CD4-positive, CD25-positive, alpha-beta regulatory T cell (primary cell): ENCODE measurements around the gene ATP9B. TPM values are rescaled to one million over a fixed set of nuclear protein-coding genes. Genes with fewer than 3 reads are reported as not detected.

Source experiments
- ATAC-seq, 2 donors: fragments of 150-1000 bp; cut with Tn5 transposase; one replicate each; pipeline ENCODE4 v1.10.0; 2021; ENCODE audit warnings: low read depth in 2 of 2, moderate number of reproducible peaks in 2 of 2, moderate library complexity in 1 of 2
- DNase-seq, 3 donors: peaks; one replicate each; pipeline versions ENCODE4 v3.0.0 to v3.0.0-alpha.2; 2012 to 2022; ENCODE audit warnings: mixed read lengths in 1 of 3
- H3K27ac ChIP-seq: one replicate; pipeline ENCODE4 v1.7.0; 2013; ENCODE audit warnings: mild to moderate bottlenecking, low read length; ENCODE audit not compliant: insufficient read depth, poor library complexity, severe bottlenecking
- H3K27me3 ChIP-seq: one replicate; pipeline ENCODE4 v1.7.0; 2013; ENCODE audit warnings: low read length; ENCODE audit not compliant: control insufficient read depth, insufficient read depth
- H3K36me3 ChIP-seq: one replicate; pipeline ENCODE4 v1.7.0; 2013; ENCODE audit warnings: mild to moderate bottlenecking, low read length, moderate library complexity; ENCODE audit not compliant: control insufficient read depth, insufficient read depth
- H3K4me1 ChIP-seq: 2 replicates; pipeline ENCODE4 v1.7.0; 2013; ENCODE audit warnings: mild to moderate bottlenecking, low read length; ENCODE audit not compliant: insufficient read depth, control insufficient read depth, poor library complexity, severe bottlenecking
- H3K4me3 ChIP-seq: one replicate; pipeline ENCODE4 v1.7.0; 2013; ENCODE audit warnings: low read depth, mild to moderate bottlenecking, low read length, moderate library complexity
- H3K9me3 ChIP-seq, 2 experiments: 1 replicate in 1 of 2; 2 replicates in 1 of 2; pipeline ENCODE4 v1.7.0; 2013; ENCODE audit warnings: low read length in 2 of 2, mild to moderate bottlenecking in 1 of 2, moderate library complexity in 1 of 2; ENCODE audit not compliant: control insufficient read depth in 2 of 2
- H3K27ac Mint-ChIP-seq, 3 donors: one replicate each; pipeline ENCODE4 v1.8.0; 2020 to 2022; ENCODE audit warnings: mild to moderate bottlenecking in 3 of 3, mixed read lengths in 3 of 3, moderate library complexity in 2 of 3
- H3K27me3 Mint-ChIP-seq: one replicate; pipeline ENCODE4 v1.8.0; 2022; ENCODE audit warnings: mild to moderate bottlenecking, mixed read lengths
- H3K36me3 Mint-ChIP-seq: one replicate; pipeline ENCODE4 v1.8.0; 2020; ENCODE audit warnings: mixed read lengths
- H3K4me1 Mint-ChIP-seq, 4 donors: one replicate each; pipeline ENCODE4 v1.8.0; 2020 to 2022; ENCODE audit warnings: mixed read lengths in 4 of 4, mild to moderate bottlenecking in 1 of 4
- H3K4me3 Mint-ChIP-seq, 4 donors: one replicate each; pipeline ENCODE4 v1.8.0; 2020 to 2022; ENCODE audit warnings: mild to moderate bottlenecking in 4 of 4, mixed read lengths in 4 of 4, moderate library complexity in 3 of 4
- H3K9me3 Mint-ChIP-seq, 7 donors: one replicate each; pipeline ENCODE4 v1.8.0; 2020 to 2022; ENCODE audit warnings: mixed read lengths in 7 of 7, mild to moderate bottlenecking in 3 of 7, moderate library complexity in 2 of 7
- polyA plus RNA-seq, 4 donors: library from polyadenylated mRNA; unstranded; fragments of 300-500 nt; fragmentation: Illumina TruSeq; gene quantifications; one replicate each; pipeline ENCODE4 v1.2.3, GENCODE V29; 2021
- total RNA-seq: library from RNA; stranded (reverse); gene quantifications from one replicate; pipeline ENCODE4 v1.2.3, GENCODE V29; 2022

Gene ATP9B
- total and polyA plus RNA-seq, 5 donors from 2014 or later = 14.1 to 75.3 (median 17.6) TPM

DNA sequence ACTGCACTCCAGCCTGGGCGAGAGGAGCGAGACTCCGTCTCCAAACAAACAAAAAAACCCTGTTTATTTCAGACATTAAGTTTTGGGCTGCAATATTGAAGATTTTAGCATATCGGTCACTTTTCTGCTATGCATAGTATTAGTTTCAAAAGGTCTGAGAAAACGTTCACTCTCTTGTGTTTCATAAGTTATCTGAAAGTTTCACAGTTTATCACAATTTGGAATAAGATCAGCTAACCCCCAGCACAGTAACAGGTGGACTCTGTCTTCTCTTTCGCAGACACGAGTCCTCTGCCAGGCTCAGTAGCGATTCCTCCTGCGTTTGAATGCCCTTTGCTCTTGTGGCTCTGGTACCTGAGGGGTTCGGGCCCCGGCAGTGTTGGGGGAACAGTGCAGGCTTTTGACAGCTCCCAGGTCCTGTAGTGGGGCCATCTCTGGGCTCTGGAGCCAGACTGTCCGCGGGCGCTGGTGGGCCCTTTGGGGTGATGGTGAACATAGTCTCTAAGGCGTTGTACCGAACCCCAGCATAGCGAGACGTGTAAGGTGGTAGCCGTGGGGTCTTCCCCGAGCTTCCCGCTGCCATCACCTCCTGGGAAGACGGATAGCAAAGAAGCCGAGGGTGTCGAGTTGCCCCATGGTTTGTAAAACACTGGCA, 347.0 kb downstream of the ATP9B start:
- peak overlapping the region in 1 of 3 donors; percentile 65 for H3K27ac Mint-ChIP-seq
- no peaks in the 10 kb centered on the region for H3K9me3 Mint-ChIP-seq
- peaks cover 31% of the 10 kb centered on the region for H3K36me3 Mint-ChIP-seq
- H3K4me1 Mint-ChIP-seq = peaks cover 0 to 44% (median 5%) of the 10 kb centered on the region in 4 donors
- DNase-seq (no peak), ATAC-seq (no peak)
- Histone ChIP-seq H3K27ac (no peak overlapping the region), H3K4me3 (no peak overlapping the region), H3K9me3 (no peaks in the 10 kb centered on the region), H3K36me3 (peaks cover 42% of the 10 kb centered on the region), H3K4me1 (peaks cover 3% of the 10 kb centered on the region), H3K27me3 (no peaks in the 10 kb centered on the region)
- H3K27me3 Mint-ChIP-seq = no peaks in the 10 kb centered on the region
- H3K4me3 Mint-ChIP-seq = no peak overlapping the region

DNA sequence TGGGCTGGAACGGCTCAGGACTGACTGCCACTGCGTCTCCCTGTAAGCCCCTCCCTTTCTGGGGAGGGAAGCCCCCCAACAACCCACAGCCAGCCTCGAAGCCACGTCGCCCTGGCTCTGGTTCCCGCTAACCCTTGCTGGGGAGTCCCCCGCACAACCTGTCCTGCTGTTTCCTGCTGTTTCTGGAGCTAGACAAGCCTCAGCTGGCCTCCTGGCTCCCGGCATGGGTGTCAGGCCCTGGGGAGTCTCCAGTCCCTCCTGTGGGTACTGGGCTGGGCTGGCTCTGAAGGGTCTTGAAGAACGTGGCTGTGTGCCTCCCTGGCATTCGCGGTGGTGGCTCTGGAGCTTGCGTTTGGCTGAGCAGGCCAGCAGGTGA, 347.5 kb downstream of the ATP9B start:
- Histone ChIP-seq H3K9me3 (no peaks in the 10 kb centered on the region), H3K27ac (no peak overlapping the region), H3K36me3 (peaks cover 46% of the 10 kb centered on the region), H3K4me3 (no peak overlapping the region), H3K4me1 (peaks cover 3% of the 10 kb centered on the region), H3K27me3 (no peaks in the 10 kb centered on the region)
- Mint-ChIP-seq H3K27ac (peak overlapping the region in 1 of 3 donors; percentile 78), H3K9me3 (no peaks in the 10 kb centered on the region), H3K27me3 (no peaks in the 10 kb centered on the region), H3K4me1 (peaks cover 0 to 42% (median 5%) of the 10 kb centered on the region in 4 donors), H3K4me3 (no peak overlapping the region), H3K36me3 (peaks cover 31% of the 10 kb centered on the region)
- no peak for DNase-seq
- ATAC-seq = no peak

DNA sequence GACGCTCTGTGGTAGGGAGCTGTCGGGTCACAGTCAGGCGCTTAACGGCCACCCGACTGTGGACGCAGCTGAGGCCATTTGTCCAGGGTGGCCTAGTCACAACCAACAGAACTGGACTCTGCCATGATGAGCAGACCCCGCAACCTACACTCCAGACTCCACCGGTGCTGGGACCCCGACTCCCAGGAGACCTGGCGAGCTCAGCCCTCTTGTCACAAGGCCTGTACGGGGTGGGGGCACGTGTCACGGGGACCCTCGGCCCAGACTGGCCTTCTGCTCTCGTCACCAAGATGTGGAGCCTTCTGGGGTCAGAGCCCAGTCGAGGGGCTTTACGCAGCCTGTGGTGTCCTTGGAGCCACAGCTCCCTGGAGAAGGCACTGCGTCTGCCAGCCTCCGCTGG, 349.0 kb downstream of the ATP9B start:
- ATAC-seq (no peak), DNase-seq (no peak)
- H3K9me3 Mint-ChIP-seq = no peaks in the 10 kb centered on the region
- Histone ChIP-seq H3K9me3 (no peaks in the 10 kb centered on the region), H3K4me3 (no peak overlapping the region), H3K27me3 (no peaks in the 10 kb centered on the region), H3K36me3 (peaks cover 31% of the 10 kb centered on the region), H3K27ac (no peak overlapping the region), H3K4me1 (peaks cover 3% of the 10 kb centered on the region)
- H3K4me1 Mint-ChIP-seq = peaks cover 0 to 43% (median 4%) of the 10 kb centered on the region in 4 donors
- H3K36me3 Mint-ChIP-seq = peaks cover 30% of the 10 kb centered on the region
- no peak overlapping the region for H3K27ac Mint-ChIP-seq
- no peaks in the 10 kb centered on the region for H3K27me3 Mint-ChIP-seq
- H3K4me3 Mint-ChIP-seq = no peak overlapping the region

DNA sequence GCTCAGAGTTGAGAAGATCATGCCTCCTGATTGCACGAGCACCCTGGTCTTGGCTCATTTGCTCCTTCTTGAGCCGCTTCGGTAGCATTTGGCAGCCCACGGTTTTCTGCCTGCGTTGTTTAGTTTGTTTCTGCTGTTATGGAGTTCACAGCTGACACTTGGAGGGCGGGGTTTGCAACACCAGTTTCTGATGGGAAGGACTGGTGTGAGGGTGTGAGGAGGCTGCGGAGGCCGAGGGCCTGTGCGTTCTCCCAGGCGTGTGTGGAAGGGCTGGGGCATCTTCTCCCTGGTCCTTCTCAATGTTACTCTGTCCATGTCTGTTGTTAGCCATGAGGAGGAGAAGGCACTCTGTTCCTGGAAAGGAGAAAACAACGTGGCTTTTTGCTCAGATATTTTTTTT, 349.4 kb downstream of the ATP9B start:
- Mint-ChIP-seq H3K27me3 (no peaks in the 10 kb centered on the region), H3K9me3 (no peaks in the 10 kb centered on the region), H3K4me1 (peaks cover 0 to 43% (median 4%) of the 10 kb centered on the region in 4 donors), H3K36me3 (peaks cover 26% of the 10 kb centered on the region), H3K27ac (peak overlapping the region in 1 of 3 donors; percentile 46), H3K4me3 (peak overlapping the region in 1 of 4 donors; percentile 17)
- Histone ChIP-seq H3K36me3 (peaks cover 27% of the 10 kb centered on the region), H3K27ac (no peak overlapping the region), H3K4me3 (no peak overlapping the region), H3K27me3 (no peaks in the 10 kb centered on the region), H3K9me3 (no peaks in the 10 kb centered on the region), H3K4me1 (peaks cover 3% of the 10 kb centered on the region)
- no peak for DNase-seq
- no peak for ATAC-seq

DNA sequence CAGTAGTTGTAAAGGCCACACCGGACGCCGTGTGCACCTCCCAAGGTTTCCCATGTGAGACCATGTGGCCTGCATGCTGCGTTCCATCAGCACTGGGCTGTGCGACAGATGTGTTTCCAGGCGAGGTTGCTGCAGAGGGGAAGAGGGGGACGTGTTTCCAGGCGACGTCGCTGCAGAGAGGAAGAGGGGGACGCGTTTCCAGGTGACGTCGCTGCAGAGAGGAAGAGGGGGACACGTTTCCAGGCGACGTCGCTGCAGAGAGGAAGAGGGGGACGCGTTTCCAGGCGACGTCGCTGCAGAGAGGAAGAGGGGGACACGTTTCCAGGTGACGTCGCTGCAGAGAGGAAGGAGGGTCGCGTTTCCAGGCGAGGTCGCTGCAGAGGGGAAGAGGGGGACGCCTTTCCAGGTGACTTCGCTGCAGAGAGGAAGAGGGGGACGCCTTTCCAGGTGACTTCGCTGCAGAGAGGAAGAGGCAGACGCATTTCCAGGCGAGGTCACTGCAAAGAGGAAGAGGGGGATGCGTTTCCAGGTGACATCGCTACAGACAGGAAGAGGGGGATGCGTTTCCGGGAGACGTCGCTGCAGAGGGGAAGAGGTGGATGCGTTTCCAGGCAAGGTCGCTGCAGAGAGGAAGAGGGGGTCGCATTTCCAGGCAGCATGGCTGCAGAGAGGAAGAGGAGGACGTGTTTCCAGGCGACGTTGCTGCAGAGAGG, 351.0 kb downstream of the ATP9B start:
- peak overlapping the region in 1 of 3 donors; percentile 67 for H3K27ac Mint-ChIP-seq
- Histone ChIP-seq H3K9me3 (no peaks in the 10 kb centered on the region), H3K27me3 (no peaks in the 10 kb centered on the region), H3K4me1 (peaks cover 3% of the 10 kb centered on the region), H3K4me3 (no peak overlapping the region), H3K27ac (no peak overlapping the region), H3K36me3 (peaks cover 15% of the 10 kb centered on the region)
- peaks cover 25% of the 10 kb centered on the region for H3K36me3 Mint-ChIP-seq
- peaks cover 0 to 42% (median 8%) of the 10 kb centered on the region in 4 donors for H3K4me1 Mint-ChIP-seq
- ATAC-seq (no peak), DNase-seq (no peak)
- H3K4me3 Mint-ChIP-seq = peak overlapping the region in 1 of 4 donors; percentile 50
- no peaks in the 10 kb centered on the region for H3K27me3 Mint-ChIP-seq
- no peaks in the 10 kb centered on the region for H3K9me3 Mint-ChIP-seq

DNA sequence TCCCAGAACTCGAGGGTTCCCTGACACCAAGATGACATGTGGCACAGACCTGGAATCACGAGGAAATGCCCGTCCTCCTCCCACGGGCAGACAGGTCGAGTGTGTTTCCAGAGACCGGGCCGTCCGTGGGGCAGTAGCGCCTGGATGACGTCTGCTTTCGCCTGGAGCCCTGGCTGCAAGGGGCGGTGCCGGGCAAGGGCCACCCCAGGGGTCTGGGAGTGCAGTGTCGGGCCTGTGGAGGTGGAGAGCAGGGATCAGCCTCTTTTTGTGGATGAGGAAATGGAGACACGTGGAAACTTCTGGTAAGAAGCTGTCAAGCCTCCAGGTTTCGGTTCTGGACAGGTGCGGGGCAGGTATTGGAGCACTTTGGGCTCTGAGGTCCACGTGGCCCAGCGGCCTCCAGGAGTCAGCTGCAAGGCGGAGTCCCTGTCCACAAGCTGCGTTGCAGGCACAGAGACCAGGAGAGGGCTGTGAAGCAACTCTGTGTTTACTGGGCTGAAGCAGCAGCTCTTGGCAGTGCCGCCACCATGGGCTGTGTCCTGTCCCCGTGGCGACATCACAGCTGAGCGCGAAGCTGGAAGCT, 352.2 kb downstream of the ATP9B start:
- Mint-ChIP-seq H3K27me3 (no peaks in the 10 kb centered on the region), H3K4me3 (no peak overlapping the region), H3K4me1 (peaks cover 0 to 39% (median 8%) of the 10 kb centered on the region in 4 donors), H3K9me3 (no peaks in the 10 kb centered on the region), H3K36me3 (peaks cover 29% of the 10 kb centered on the region), H3K27ac (no peak overlapping the region)
- Histone ChIP-seq H3K4me1 (no peaks in the 10 kb centered on the region), H3K4me3 (no peak overlapping the region), H3K27ac (no peak overlapping the region), H3K9me3 (no peaks in the 10 kb centered on the region), H3K27me3 (no peaks in the 10 kb centered on the region), H3K36me3 (peaks cover 19% of the 10 kb centered on the region)
- DNase-seq (no peak), ATAC-seq (no peak)

DNA sequence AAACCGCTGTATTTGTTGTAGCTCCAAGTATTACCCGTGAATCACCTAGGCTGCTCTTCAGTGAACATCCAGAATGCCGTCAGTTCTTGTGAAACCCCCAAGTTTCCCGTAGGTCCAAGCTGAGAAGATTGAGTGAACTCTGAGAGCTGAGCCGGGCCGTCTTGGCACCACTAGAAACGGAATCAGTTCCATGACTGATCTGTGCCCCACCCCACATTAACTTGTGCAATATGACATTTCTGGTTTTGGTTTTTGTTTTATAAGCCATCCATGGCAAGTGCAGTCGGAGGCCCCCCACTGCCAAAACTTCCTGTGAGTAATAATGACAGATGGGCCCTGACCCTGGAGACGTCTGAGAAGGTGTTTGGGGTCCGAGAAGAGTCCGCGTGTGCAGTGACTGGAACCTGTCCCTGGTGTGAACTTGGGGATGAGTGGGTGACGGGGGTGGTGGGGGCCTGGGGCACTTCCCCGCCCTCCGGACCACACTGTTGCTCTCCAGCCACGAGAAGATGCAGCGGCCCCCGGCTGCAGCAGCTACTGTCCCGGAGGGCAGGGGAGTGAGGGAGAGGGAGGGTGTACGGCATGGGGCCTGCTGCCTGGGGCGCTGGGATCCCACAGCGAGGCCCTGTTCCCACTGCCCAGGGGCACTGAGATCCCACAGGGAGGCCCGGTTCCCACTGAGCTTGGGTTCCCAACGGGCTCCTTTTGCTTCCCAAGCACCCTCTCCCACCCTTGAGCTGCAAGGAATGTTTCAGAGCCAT, 353.0 kb downstream of the ATP9B start:
- no peak overlapping the region for H3K27ac ChIP-seq
- H3K27ac Mint-ChIP-seq = peak overlapping the region in 2 of 3 donors; percentile 31 to 43
- no peak overlapping the region for H3K4me3 ChIP-seq
- no peaks in the 10 kb centered on the region for H3K9me3 ChIP-seq
- peaks cover 0 to 38% (median 8%) of the 10 kb centered on the region in 4 donors for H3K4me1 Mint-ChIP-seq
- H3K36me3 ChIP-seq = peaks cover 19% of the 10 kb centered on the region
- no peaks in the 10 kb centered on the region for H3K27me3 ChIP-seq
- no peaks in the 10 kb centered on the region for H3K4me1 ChIP-seq
- no peaks in the 10 kb centered on the region for H3K9me3 Mint-ChIP-seq
- no peak for DNase-seq
- H3K36me3 Mint-ChIP-seq = peaks cover 29% of the 10 kb centered on the region
- no peaks in the 10 kb centered on the region for H3K27me3 Mint-ChIP-seq
- H3K4me3 Mint-ChIP-seq = no peak overlapping the region
- ATAC-seq = no peak
